ENCODE results near the gene MAGED1.

DNA sequence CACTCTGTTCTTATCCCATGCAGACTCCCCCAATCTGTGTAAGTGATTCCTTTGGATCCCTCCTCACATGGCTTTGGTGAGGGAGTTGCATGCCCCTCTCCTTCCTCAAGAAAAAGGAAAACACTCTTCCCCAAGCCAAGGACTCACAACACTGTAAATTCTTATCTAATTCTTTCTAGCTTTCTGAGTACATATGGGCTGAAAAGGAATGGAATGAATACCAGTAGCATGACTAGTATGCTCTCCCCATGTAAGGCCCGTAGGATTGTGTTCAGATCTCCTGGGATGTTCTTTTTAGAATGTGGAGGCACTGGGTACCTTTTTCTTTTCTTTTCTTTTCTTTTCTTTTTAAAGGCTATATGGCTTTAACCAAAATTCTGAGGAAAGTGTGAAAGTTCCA is 17.0 kb upstream of the MAGED1 start:
- TF ChIP-seq, protein P1, sequence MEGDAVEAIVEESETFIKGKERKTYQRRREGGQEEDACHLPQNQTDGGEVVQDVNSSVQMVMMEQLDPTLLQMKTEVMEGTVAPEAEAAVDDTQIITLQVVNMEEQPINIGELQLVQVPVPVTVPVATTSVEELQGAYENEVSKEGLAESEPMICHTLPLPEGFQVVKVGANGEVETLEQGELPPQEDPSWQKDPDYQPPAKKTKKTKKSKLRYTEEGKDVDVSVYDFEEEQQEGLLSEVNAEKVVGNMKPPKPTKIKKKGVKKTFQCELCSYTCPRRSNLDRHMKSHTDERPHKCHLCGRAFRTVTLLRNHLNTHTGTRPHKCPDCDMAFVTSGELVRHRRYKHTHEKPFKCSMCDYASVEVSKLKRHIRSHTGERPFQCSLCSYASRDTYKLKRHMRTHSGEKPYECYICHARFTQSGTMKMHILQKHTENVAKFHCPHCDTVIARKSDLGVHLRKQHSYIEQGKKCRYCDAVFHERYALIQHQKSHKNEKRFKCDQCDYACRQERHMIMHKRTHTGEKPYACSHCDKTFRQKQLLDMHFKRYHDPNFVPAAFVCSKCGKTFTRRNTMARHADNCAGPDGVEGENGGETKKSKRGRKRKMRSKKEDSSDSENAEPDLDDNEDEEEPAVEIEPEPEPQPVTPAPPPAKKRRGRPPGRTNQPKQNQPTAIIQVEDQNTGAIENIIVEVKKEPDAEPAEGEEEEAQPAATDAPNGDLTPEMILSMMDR (optimal IDR thresholded peaks at IDR 0.05 in 1 of 3, IDR thresholded peaks at IDR 0.05 in 1 of 3, conservative IDR thresholded peaks at IDR 0.05 in 1 of 3; ENCODE audit: extremely low read depth in 1 of 3, insufficient read depth in 2 of 3, low read length in 3 of 3) = no peak
- no peak for TF ChIP-seq EZH2 (IDR thresholded peaks at IDR 0.05; ENCODE audit: low read length)
